NCI-H2171 treated with DMSO at 0.1 percent for 48 hours (cell line): Measurements from ENCODE around the gene SSR3.
A peak's percentile ranks its signal among the peaks of the same experiment; 100 is the strongest.
"Not testable (repeated sequence)": the region's sequence is repeated elsewhere in the genome, so short reads cannot be mapped to it uniquely, and the experiment has no call there.

Source experiments
- DNase-seq: peaks from one replicate; lab custom pipeline; 2025; lab: John Stamatoyannopoulos, UW

The SSR3 gene

DNA sequence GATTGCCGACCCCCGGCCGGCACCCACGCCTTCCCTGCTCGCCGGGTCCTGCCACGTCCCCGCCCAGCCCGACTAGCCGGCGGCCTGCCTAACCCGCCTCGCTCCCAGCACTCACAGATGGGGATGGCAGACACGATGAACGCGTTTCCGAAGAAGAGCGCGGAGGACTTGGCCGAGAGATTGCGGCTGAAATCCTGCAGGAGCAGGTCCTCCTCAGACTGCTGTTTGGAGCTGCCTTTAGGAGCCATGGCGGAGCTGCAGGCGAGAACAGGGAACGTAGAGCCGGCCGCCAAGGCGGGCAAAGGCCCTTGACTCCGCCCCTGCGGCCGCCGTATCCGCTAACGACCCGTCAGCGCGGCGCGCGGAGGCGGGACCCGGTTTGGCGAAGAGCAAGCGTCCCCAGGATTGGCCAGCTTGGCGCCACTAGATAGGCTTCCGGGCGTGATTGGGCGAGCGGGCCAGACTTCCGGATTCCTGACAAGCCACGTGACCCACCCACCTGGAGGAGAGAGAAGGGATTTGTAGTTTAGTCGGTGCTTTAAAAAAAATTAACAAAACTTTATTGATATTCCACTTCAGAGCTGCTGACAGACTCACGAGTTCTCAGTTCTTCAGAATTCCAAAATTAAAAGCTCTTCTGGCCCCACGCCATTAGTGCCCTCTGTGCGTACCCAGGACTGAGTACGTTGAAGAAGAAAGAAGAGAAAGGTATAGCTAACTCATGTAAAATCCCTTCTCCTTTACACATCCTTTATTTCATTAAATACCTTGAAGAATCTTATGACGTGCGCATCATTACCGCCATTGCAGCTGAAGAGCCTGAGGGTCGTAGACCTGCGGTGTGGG, at the start of gene SSR3:
Gene SSR3, minus strand, starts transcription at position 276 of the 846 bp plus-strand sequence. Its CDS starts 28 bp downstream, at position 248.
- peak; percentile 99 for DNase-seq

GRCh38 chr3:156604064-156604641, 49.2 kb upstream of the SSR3 start:
- DNase-seq, result no peak

GRCh38 chr3:156603379-156604017, 48.6 kb upstream of the SSR3 start:
- DNase-seq, result no peak

DNA sequence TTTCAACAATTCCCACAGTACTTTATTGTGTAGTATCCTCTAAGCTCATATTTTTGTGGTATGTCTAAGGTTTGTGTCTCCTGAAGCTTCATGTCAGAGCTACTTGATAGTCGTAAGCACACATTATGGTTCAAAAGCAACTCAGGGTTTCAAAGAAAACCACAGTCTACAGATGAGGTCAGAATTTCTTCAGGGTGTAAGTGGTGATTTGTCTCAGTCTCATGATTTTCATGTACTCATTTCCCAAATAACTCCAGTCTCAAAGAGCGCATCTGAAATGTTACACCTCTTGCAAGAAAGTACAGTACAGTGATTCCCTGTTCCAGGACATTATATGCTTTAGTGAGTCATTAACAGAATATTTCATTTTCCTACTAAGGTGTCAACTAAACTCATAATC, 47.5 kb upstream of the SSR3 start:
- DNase-seq, result no peak

GRCh38 chr3:156601497-156601896, 46.6 kb upstream of the SSR3 start:
- no peak for DNase-seq

GRCh38 chr3:156600834-156601233, 45.9 kb upstream of the SSR3 start:
- DNase-seq, result no peak

DNA sequence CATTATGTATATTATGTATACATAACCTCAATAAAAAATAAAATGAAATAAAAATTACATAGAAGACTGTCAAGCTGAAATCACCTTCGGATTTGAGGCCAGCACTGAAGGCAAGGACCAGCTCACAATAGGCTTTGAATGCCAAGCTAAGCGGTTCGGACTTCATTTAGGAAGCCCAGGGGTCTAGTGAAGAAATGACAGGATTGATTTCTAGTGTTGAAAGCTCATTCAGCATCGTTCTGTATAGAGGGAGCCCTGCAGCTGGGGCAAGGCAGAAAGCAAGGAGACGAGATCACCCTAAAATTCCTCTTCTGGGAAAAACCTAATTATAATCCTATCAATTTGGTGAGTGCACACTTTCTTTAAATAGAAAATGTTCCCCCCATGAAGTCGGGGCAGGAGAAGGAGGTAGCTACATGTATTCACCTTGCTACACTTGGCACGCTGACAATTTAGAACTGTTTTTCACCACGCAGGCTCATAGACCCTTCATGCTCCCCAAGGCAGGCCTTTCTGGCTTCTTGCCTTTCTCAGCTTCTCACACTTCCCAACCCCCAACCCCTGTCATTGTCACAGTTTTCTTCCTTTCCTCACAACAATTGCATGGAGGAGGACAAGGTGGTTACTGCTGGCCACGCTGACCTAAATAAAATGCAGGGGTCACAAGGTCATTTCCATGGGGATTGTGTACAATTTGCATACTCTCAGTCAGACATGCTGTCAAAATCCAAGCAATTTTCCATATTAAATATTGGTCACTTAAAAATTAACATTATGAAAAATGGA, 44.4 kb upstream of the SSR3 start:
- DNase-seq, result no peak

DNA sequence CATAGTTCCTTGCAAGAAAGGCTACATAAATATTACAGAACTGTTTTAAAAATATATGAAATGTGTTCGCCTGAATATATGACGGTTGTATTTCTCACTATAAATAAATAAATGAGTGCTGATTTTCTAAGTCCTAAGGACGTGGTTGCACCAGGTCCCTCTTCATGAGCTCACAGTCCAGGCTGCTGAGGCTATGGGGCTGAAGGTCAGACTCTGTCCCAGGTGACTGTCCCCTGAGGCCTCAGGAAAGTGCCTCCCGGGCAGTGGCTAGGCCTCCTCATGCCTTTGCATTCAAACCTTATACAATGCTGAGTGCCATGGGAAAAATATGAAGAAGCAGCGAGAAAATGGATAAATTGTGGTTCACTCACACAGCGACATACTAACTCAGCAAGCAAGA, 43.5 kb upstream of the SSR3 start:
- DNase-seq, result no peak

DNA sequence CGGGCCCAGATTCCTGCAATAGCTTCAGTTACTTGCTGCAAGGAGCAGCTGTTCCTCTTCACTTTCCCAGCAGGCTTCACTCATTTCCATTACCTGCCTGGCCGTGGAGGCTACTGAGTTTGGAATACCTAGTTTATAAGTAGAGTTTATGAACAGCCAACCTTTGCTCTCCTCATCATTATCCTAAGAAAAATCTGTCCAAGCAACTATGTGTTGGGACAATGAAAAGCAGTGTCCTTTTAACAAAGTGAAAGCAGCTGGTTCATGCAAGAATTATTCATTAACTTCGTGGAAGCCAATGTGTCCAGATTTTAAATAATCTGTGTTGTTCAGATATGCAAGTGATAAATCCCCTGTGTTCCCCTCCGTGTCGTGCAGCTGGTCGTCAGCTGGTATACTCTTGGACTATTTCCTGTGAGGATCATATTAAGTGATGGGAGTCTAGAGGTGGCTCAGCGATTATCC, 39.3 kb upstream of the SSR3 start:
- no peak for DNase-seq

GRCh38 chr3:156593814-156594213, 38.9 kb upstream of the SSR3 start:
- no peak for DNase-seq

DNA sequence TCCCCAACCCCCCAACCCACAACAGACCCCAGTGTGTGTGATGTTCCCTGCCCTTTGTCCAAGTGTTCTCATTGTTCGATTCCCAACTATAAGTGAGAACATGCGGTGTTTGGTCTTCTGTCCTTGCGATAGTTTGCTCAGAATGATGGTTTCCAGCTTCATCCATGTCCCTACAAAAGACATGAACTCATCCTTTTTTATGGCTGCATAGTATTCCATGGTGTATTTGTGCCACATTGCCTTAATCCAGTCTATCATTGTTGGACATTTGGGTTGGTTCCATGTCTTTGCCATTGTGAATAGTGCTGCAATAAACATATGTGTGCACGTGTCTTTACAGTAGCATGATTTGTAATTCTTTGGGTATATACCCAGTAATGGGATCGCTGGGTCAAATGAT, 34.9 kb upstream of the SSR3 start:
- not testable (repeated sequence) for DNase-seq

DNA sequence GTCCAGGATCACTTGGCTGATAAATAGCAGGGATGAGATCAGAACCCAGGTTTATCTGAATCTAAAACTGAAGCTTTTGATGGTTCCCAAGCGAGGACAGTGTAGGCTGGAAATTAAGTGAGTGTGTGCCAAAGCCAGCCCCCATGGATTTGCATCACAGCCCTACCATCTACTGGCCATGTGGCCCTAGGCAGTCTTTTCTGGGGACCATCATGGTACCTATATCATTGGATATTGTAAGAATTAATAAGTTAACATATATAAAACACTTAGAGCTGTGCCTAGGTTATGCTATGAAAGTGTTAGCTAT, 32.8 kb upstream of the SSR3 start:
- no peak for DNase-seq

GRCh38 chr3:156586905-156587759, 32.2 kb upstream of the SSR3 start:
- DNase-seq, result no peak

- DNase-seq, result no peak
These were observed 28.6 kb upstream of the SSR3 start for GRCh38 chr3:156583469-156583868.

- no peak for DNase-seq
These were observed 27.7 kb upstream of the SSR3 start for GRCh38 chr3:156582532-156583183.

GRCh38 chr3:156581954-156582353, 27.0 kb upstream of the SSR3 start:
- peak; percentile 7 for DNase-seq

DNA sequence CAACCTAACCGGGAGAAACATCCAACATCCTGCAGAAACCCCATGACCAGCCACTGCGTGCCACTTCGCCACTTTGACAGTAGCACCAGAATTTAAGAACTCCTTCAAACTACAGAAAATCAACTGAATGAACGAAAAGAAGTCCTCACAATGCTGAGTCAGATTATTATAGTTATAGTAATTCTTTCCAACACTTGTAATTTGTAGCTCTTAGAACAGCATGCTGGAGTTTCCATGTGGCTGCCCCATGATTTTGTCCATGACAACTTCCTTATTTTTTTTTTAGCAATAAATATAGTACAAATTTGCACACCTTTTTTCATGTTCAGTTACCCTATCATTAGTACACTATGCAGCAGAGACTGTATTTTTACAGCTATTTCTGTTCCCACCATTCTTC, 26.1 kb upstream of the SSR3 start:
- no peak for DNase-seq

GRCh38 chr3:156579427-156579851, 24.5 kb upstream of the SSR3 start:
- DNase-seq, result no peak

- no peak for DNase-seq
These were observed 22.8 kb upstream of the SSR3 start for GRCh38 chr3:156577736-156578135.

DNA sequence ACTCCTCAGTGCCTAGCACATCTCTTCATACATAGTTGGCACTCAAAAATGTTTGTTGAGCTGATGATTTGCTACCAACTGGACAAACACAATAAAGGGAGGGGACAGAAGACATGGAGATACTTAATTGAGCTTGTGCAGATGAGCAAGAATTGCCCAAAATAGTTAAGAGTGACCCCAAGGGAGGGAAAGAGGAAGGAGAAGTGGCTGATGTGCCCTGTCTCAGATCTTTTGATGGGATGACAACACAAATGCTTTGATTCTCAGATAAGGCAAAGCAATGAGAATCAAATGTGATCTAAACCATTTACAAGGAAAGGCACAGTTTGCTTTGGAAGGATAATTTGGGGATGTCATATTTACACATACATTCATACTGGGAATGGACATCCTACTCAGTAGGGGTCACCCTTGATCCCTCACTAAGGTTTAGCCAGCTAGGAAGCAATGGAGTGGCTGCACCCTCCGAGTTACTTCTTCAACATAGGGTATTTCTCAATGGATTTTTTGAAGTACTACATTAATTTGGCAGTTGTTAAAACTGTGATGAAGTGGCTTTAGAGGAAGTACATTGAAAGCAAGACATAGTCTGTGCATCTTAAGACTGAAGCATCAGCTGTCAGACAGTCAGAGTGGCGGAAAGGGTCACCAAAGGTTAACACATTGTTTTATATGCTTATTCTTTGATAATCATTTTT, 21.9 kb upstream of the SSR3 start:
- no peak for DNase-seq
